Measurements from ENCODE around the gene CEPT1. TPM values are rescaled to one million over a fixed set of nuclear protein-coding genes. Genes with fewer than 3 reads are reported as not detected.

Gene CEPT1
- total and polyA plus RNA-seq, 2 of the 13 experiments (the other 11 are each of a cell fraction or from before 2014, with no cell fraction given), result 35.7 to 48.2 TPM

GRCh38 chr1:111199329-111199728 is 59.3 kb downstream of the CEPT1 start:
- Histone ChIP-seq H4K20me1 (ENCODE audit: insufficient read depth, low read length) (no peaks in the 10 kb centered on the region), H3K4me1 (ENCODE audit: insufficient read depth, low read length) (peaks cover 92% of the 10 kb centered on the region), H3K9me3 (ENCODE audit: low read length) (no peaks in the 10 kb centered on the region), H3K36me3 (replicated peaks in 1 of 2; ENCODE audit: control insufficient read depth in 1 of 2, insufficient read depth in 2 of 2, low read length in 2 of 2) (no peaks in the 10 kb centered on the region), H3K27me3 (ENCODE audit: control insufficient read depth in 1 of 2, insufficient read depth in 2 of 2, low read length in 2 of 2) (no peaks in the 10 kb centered on the region), H3K27ac (ENCODE audit: extremely low read length, insufficient read depth, low read length) (no peak overlapping the region), H3K79me2 (ENCODE audit: insufficient read depth, low read length) (no peaks in the 10 kb centered on the region), H2AFZ (ENCODE audit: low read length) (no peak overlapping the region), H3K4me2 (ENCODE audit: low read depth, low read length) (no peak overlapping the region), H3K4me3 (replicated peaks in 1 of 3; ENCODE audit: insufficient read depth in 1 of 3, low read depth in 2 of 3, low read length in 3 of 3) (no peak overlapping the region), H3K9ac (ENCODE audit: insufficient read depth, low read depth, low read length) (no peak overlapping the region)
- FAIRE-seq (no peak), ATAC-seq (no peak), DNase-seq (ENCODE audit: low spot score) (no peak)
- TF ChIP-seq ZNF704 (CRISPR knock-in tag; IDR thresholded peaks at IDR 0.05; ENCODE audit: borderline replicate concordance), result no peak
- no peak for TF ChIP-seq GFI1 (CRISPR knock-in tag; IDR thresholded peaks at IDR 0.05; ENCODE audit: borderline replicate concordance)
- TF ChIP-seq ZFP90 (CRISPR knock-in tag; IDR thresholded peaks at IDR 0.05; ENCODE audit: borderline replicate concordance), result no peak
- TF ChIP-seq ZNF766 (CRISPR knock-in tag; IDR thresholded peaks at IDR 0.05; ENCODE audit: borderline replicate concordance), result no peak
- no peak for TF ChIP-seq TRIM24 (CRISPR knock-in tag; IDR thresholded peaks at IDR 0.05)
- no peak for TF ChIP-seq MBD4 (IDR thresholded peaks at IDR 0.05; ENCODE audit: borderline replicate concordance, low read length)
- no peak for TF ChIP-seq ZBTB20 (CRISPR knock-in tag; IDR thresholded peaks at IDR 0.05; ENCODE audit: borderline replicate concordance, low read depth)
- TF ChIP-seq MXI1 (IDR thresholded peaks at IDR 0.05; ENCODE audit: borderline replicate concordance, low read depth, low read length), result no peak
- TF ChIP-seq ZNF660 (CRISPR knock-in tag; IDR thresholded peaks at IDR 0.05; ENCODE audit: borderline replicate concordance, low read depth), result no peak
- TF ChIP-seq JUND (CRISPR knock-in tag; IDR thresholded peaks at IDR 0.05), result no peak
- TF ChIP-seq SSRP1 (CRISPR knock-in tag; IDR thresholded peaks at IDR 0.05), result no peak
- no peak for TF ChIP-seq AFF4 (CRISPR knock-in tag; IDR thresholded peaks at IDR 0.05)
- ChIA-PET POLR2A (no interaction called here), CTCF (ENCODE audit: low intra/inter-chr PET ratio, low total read pairs) (no interaction called here)
- no TSS peak for BruUV-seq (replicated peaks)
- in situ Hi-C loops (cut with HindIII; ENCODE audit: extremely low pct_ligation_motif_present, low pct_unique_long_range_greater_than_20kb), result no loop called here
- intact Hi-C loops (cut with micrococcal nuclease; ENCODE audit: unreplicated experiment), result no loop called here
- WGBS (ENCODE audit: low lambda C conversion rate), result 72% methylated on average over 3 of the region's 3 CpGs

Measured in HepG2 (cell line).